ENCODE results near the gene FAR2.

- TF ChIP-seq CTCF (conservative IDR thresholded peaks at IDR 0.05) = no peak
- no peak for TF ChIP-seq EZH2 (IDR thresholded peaks at IDR 0.05; ENCODE audit: low read depth)
Observed at GRCh38 chr12:29155079-29155478, 6.0 kb downstream of the FAR2 start.
